GM12878 (cell line): ENCODE results near the gene FOXO1. TPM values are rescaled to one million over a fixed set of nuclear protein-coding genes. Genes with fewer than 3 reads are reported as not detected.
A peak's percentile ranks its signal among the peaks of the same experiment; 100 is the strongest.
"Not testable (repeated sequence)": the region's sequence is repeated elsewhere in the genome, so short reads cannot be mapped to it uniquely, and the experiment has no call there.

Source experiments
- ATAC-seq: fragments of 200-7000 bp; cut with Tn5 transposase; 3 replicates; pipeline ENCODE4 v1.9.1; 2020; ENCODE audit warnings: mild to moderate bottlenecking, moderate library complexity
- BruUV-seq: library from RNA; stranded (reverse); fragments of 400-500 nt; replicated peaks from 2 replicates; lab custom pipeline; 2021; lab: Mats Ljungman, UMichigan
- CTCF ChIA-PET: fragments of 300-600 bp; sonication (Branson Sonifier 250); formaldehyde crosslinking; extraction: SDS; loops from one replicate; lab custom pipeline; 2021; ENCODE audit warnings: inconsistent platforms; lab: Yijun Ruan, JAX
- POLR2A ChIA-PET: fragments of 350-600 bp; formaldehyde crosslinking; extraction: SDS; loops from one replicate; lab custom pipeline; 2021; ENCODE audit warnings: inconsistent platforms; lab: Charles Lee
- RAD21 ChIA-PET: fragments of 300-600 bp; sonication (Branson Sonifier 250); formaldehyde crosslinking; loops from one replicate; lab custom pipeline; 2023; ENCODE audit warnings: antibody characterized with exemption; ENCODE audit not compliant: unreplicated experiment; lab: Charles Lee
- SMC1A ChIA-PET: fragments of 300-600 bp; sonication (Branson Sonifier 250); formaldehyde crosslinking; loops from one replicate; lab custom pipeline; 2023; ENCODE audit not compliant: unreplicated experiment, uncharacterized antibody; lab: Charles Lee
- DNase-seq: peaks from one replicate; pipeline ENCODE4 v3.0.0-alpha.2; 2011; ENCODE audit warnings: low read depth, low spot score
- FAIRE-seq: peaks from 3 replicates; lab custom pipeline; 2011; peaks lifted over from hg19 to GRCh38; lab: Jason Lieb, UNC
- H2AFZ ChIP-seq: 2 replicates; pipeline ENCODE4 v1.6.0; 2011; ENCODE audit warnings: low read depth, low read length, control low read depth; ENCODE audit not compliant: control insufficient read depth
- H3K27ac ChIP-seq: 2 replicates; pipeline ENCODE4 v1.5.1; 2011; ENCODE audit warnings: control low read depth; ENCODE audit not compliant: control insufficient read depth, insufficient read depth
- H3K27me3 ChIP-seq, 2 experiments: replicated peaks in 1 of 2; 2 replicates each; pipeline versions ENCODE4 v1.6.0 to v1.6.1; 2011; ENCODE audit warnings: low read length in 1 of 2; ENCODE audit not compliant: control insufficient read depth in 2 of 2, insufficient read depth in 2 of 2
- H3K36me3 ChIP-seq, 2 experiments: 2 replicates each; pipeline ENCODE4 v1.5.1; 2011; ENCODE audit warnings: low read length in 1 of 2; ENCODE audit not compliant: control insufficient read depth in 2 of 2, insufficient read depth in 2 of 2
- H3K4me1 ChIP-seq: 2 replicates; pipeline ENCODE4 v1.6.1; 2011; ENCODE audit warnings: mild to moderate bottlenecking, low read length, moderate library complexity, mixed read lengths; ENCODE audit not compliant: control insufficient read depth, insufficient read depth
- H3K4me2 ChIP-seq: 2 replicates; pipeline ENCODE4 v1.6.0; 2011; ENCODE audit warnings: control low read depth; ENCODE audit not compliant: control insufficient read depth, insufficient read depth
- H3K4me3 ChIP-seq: fragments of 200-600 bp; sonication (generic); 2 replicates; pipeline ENCODE4 v1.5.1; 2016
- H3K79me2 ChIP-seq: 2 replicates; pipeline ENCODE4 v1.6.0; 2011; ENCODE audit warnings: low read length; ENCODE audit not compliant: control insufficient read depth, insufficient read depth
- H3K9ac ChIP-seq: 2 replicates; pipeline ENCODE4 v1.8.0; 2011; ENCODE audit warnings: low read length, control low read depth, mixed read lengths; ENCODE audit not compliant: control insufficient read depth, insufficient read depth
- H3K9me3 ChIP-seq: replicated peaks from 3 replicates; pipeline ENCODE4 v1.5.1; 2011; ENCODE audit warnings: mild to moderate bottlenecking, low read length; ENCODE audit not compliant: control insufficient read depth, insufficient read depth
- H4K20me1 ChIP-seq: 2 replicates; pipeline ENCODE4 v1.6.0; 2011; ENCODE audit not compliant: control insufficient read depth, insufficient read depth
- BHLHE40 ChIP-seq, 2 experiments: fragments of 450-650 bp in 1 of 2; IDR thresholded peaks; 2 replicates each; pipeline ENCODE4 v1.6.1; 2011 to 2017; ENCODE audit warnings: low read depth in 2 of 2, borderline replicate concordance in 1 of 2, improper control_type of control experiment in 1 of 2, low read length in 1 of 2, mild to moderate bottlenecking in 1 of 2
- HDGF ChIP-seq: fragments of 450-650 bp; IDR thresholded peaks from 2 replicates; pipeline ENCODE4 v1.6.1; 2016; ENCODE audit warnings: antibody characterized with exemption
- MLLT1 ChIP-seq: fragments of 450-650 bp; IDR thresholded peaks from 2 replicates; pipeline ENCODE4 v1.6.1; 2016; ENCODE audit warnings: mild to moderate bottlenecking
- MTA2 ChIP-seq: fragments of 450-650 bp; IDR thresholded peaks from 2 replicates; pipeline ENCODE4 v1.6.1; 2016; ENCODE audit warnings: low read depth, mild to moderate bottlenecking, moderate library complexity
- NBN ChIP-seq: fragments of 450-650 bp; IDR thresholded peaks from 2 replicates; pipeline ENCODE4 v1.6.1; 2016
- POLR2AphosphoS5 ChIP-seq: IDR thresholded peaks from 2 replicates; pipeline ENCODE4 v1.6.1; 2011; ENCODE audit warnings: mild to moderate bottlenecking, low read length, inconsistent platforms
- TAF1 ChIP-seq: IDR thresholded peaks from 2 replicates; pipeline ENCODE4 v1.6.1; 2011; ENCODE audit warnings: mild to moderate bottlenecking, low read depth, low read length, borderline replicate concordance
- WGBS: methylation state at CpG from one replicate; pipeline ENCODE4 v1.1.6; 2016; ENCODE audit warnings: low lambda C conversion rate; ENCODE audit not compliant: insufficient replicate concordance, insufficient coverage; ENCODE audit errors: missing lambda C conversion rate; 5-methylcytosine and 5-hydroxymethylcytosine counted together
- in situ Hi-C: fragments of 300-500 bp; cut with MboI; formaldehyde crosslinking; loops from 9 replicates; pipeline ENCODE4 v1.14.3; 2018; ENCODE audit warnings: mixed read lengths
- intact Hi-C: fragments of 100-400 bp; cut with micrococcal nuclease; formaldehyde crosslinking; loops from one replicate; pipeline ENCODE4 v1.14.2; 2022; ENCODE audit not compliant: unreplicated experiment
- polyA plus RNA-seq, 11 experiments: library from polyadenylated mRNA; depleted of rRNA in 4 of 11; unstranded in 6 of 11; stranded (reverse) in 5 of 11; fragments of >200 nt; fragmentation: Nextera tagmentation in 4 of 11; fragmentation: Illumina TruSeq in 1 of 11; extraction: Ambion mirVana in 4 of 11; extraction: Trizol in 1 of 11; gene quantifications; 1 replicate in 1 of 11; 2 replicates in 10 of 11; pipeline versions ENCODE4 v1.2.1 to v1.2.3, GENCODE V29; 2011 to 2016; ENCODE audit warnings: inconsistent platforms in 2 of 11, missing spikeins in 2 of 11, low read depth in 1 of 11
- total RNA-seq, 4 experiments: library from RNA; depleted of rRNA in 3 of 4; stranded (reverse); fragments of >200 nt in 3 of 4; fragmentation: Illumina TruSeq in 1 of 4; extraction: Trizol in 1 of 4; gene quantifications; 2 replicates each; pipeline versions ENCODE4 v1.2.1 to v1.2.3, GENCODE V29; 2013 to 2021

Gene FOXO1
- total and polyA plus RNA-seq, 10 of the 15 experiments (the other 5 are each of a cell fraction or from before 2014, with no cell fraction given), result 0.58 to 8.3 (median 0.88) TPM

GRCh38 chr13:40664100-40664349 is 2.4 kb downstream of the FOXO1 start:
- peaks cover 56% of the 10 kb centered on the region for H3K79me2 ChIP-seq
- H3K27ac ChIP-seq, result peak overlapping the region; percentile 89
- not testable (repeated sequence) for BruUV-seq, H4K20me1 ChIP-seq, H3K9me3 ChIP-seq, H3K27me3 ChIP-seq, FAIRE-seq, H3K36me3 ChIP-seq, DNase-seq
- peak overlapping the region; percentile 91 for H3K4me2 ChIP-seq
- H3K4me3 ChIP-seq, result peak overlapping the region; percentile 65
- peak overlapping the region; percentile 80 for H3K9ac ChIP-seq
- SMC1A ChIA-PET, result interaction anchor here (0.7 to 4.4 kb wide), 5 partner anchors 11 to 231 kb away, joined by 3 to 20 read pairs (median 4); no protein-coding TSS in a partner anchor
- TF ChIP-seq NBN (0 out of 2 replicates have a peak, but pooled peaks have one; percentile 60), MTA2 (peak; percentile 34; the same call in 1 of the 2 replicates), BHLHE40 (IDR thresholded peaks at IDR 0.05; ENCODE audit: borderline replicate concordance in 1 of 2, low read depth in 2 of 2, low read length in 1 of 2) (peak in 1 of 2 experiments; percentile 22; a peak in 1 of 4 replicates), MLLT1 (peak; percentile 78; the same call in 1 of the 2 replicates), POLR2AphosphoS5 (peak; percentile 73; the same call in 1 of the 2 replicates), HDGF (peak; percentile 86), TAF1 (peak; percentile 25; the same call in 1 of the 2 replicates)
- POLR2A ChIA-PET, result interaction anchor here (1.2 to 1.3 kb wide), 2 partner anchors 11 to 34 kb away, joined by 3 read pairs; no protein-coding TSS in a partner anchor
- peaks cover 21% of the 10 kb centered on the region for H3K4me1 ChIP-seq
- CTCF ChIA-PET, result interaction anchor here (0.7 to 1.3 kb wide), 6 partner anchors 16 to 594 kb away, joined by 3 to 5 read pairs (median 3); no protein-coding TSS in a partner anchor
- in situ Hi-C loops, result loop anchor here (5.0 kb wide), 2 partner anchors 147 to 217 kb away; no protein-coding TSS in a partner anchor
- 1% methylated on average over 15 of the region's 17 CpGs for WGBS
- H2AFZ ChIP-seq, result 0 out of 2 replicates have a peak overlapping the region, but pooled peaks have one; percentile 59
- RAD21 ChIA-PET, result interaction anchor here (0.6 to 2.7 kb wide), 12 partner anchors 8 to 602 kb away, joined by 3 to 14 read pairs (median 3); no protein-coding TSS in a partner anchor
- ATAC-seq, result peak; percentile 46
- intact Hi-C loops, result loop anchor here (5.0 kb wide), 1 partner anchor 242 kb away; no protein-coding TSS in a partner anchor
